ENCODE data around the gene DKK3.

Gene DKK3

GRCh38 chr11:12007769-12008737, at the start of gene DKK3:
Gene DKK3, minus strand, starts transcription at chr11:12008626. Its CDS starts 44 bp downstream, at chr11:12008582.
- peak; percentile 60 for ATAC-seq (ENCODE audit: low read depth)
- TF ChIP-seq CTCF (IDR thresholded peaks at IDR 0.05; ENCODE audit: poor library complexity, severe bottlenecking), result no peak
- no peak for DNase-seq (ENCODE audit: low spot score)
- Histone ChIP-seq H3K4me1 (ENCODE audit: insufficient read depth, poor library complexity, severe bottlenecking) (peaks cover 30% of the 10 kb centered on the region), H3K9me3 (ENCODE audit: severe bottlenecking) (no peaks in the 10 kb centered on the region), H3K4me3 (ENCODE audit: severe bottlenecking) (peak within 1 kb of the TSS; percentile 60), H3K27ac (ENCODE audit: poor library complexity, severe bottlenecking) (peak within 1 kb of the TSS; percentile 63), H3K27me3 (ENCODE audit: insufficient read depth, poor library complexity, severe bottlenecking) (no peaks in the 10 kb centered on the region), H3K36me3 (ENCODE audit: low read depth) (peaks cover 4% of the 10 kb centered on the region)

GRCh38 chr11:12057299-12057980, 49.0 kb upstream of the DKK3 start:
- DNase-seq (ENCODE audit: low spot score), result no peak
- H3K4me1 ChIP-seq (ENCODE audit: insufficient read depth, poor library complexity, severe bottlenecking), result no peaks in the 10 kb centered on the region
- no peaks in the 10 kb centered on the region for H3K27me3 ChIP-seq (ENCODE audit: insufficient read depth, poor library complexity, severe bottlenecking)
- no peaks in the 10 kb centered on the region for H3K9me3 ChIP-seq (ENCODE audit: severe bottlenecking)
- ATAC-seq (ENCODE audit: low read depth), result no peak
- H3K27ac ChIP-seq (ENCODE audit: poor library complexity, severe bottlenecking), result peak overlapping the region; percentile 6
- no peak overlapping the region for H3K4me3 ChIP-seq (ENCODE audit: severe bottlenecking)
- H3K36me3 ChIP-seq (ENCODE audit: low read depth), result no peaks in the 10 kb centered on the region
- no peak for TF ChIP-seq CTCF (IDR thresholded peaks at IDR 0.05; ENCODE audit: poor library complexity, severe bottlenecking)

GRCh38 chr11:12056119-12056518, 47.7 kb upstream of the DKK3 start:
- peak; percentile 36 for TF ChIP-seq CTCF (IDR thresholded peaks at IDR 0.05; ENCODE audit: poor library complexity, severe bottlenecking)
- no peaks in the 10 kb centered on the region for H3K9me3 ChIP-seq (ENCODE audit: severe bottlenecking)
- H3K27ac ChIP-seq (ENCODE audit: poor library complexity, severe bottlenecking), result peak overlapping the region; percentile 6
- H3K27me3 ChIP-seq (ENCODE audit: insufficient read depth, poor library complexity, severe bottlenecking), result no peaks in the 10 kb centered on the region
- H3K36me3 ChIP-seq (ENCODE audit: low read depth), result no peaks in the 10 kb centered on the region
- DNase-seq (ENCODE audit: low spot score) (no peak), ATAC-seq (ENCODE audit: low read depth) (no peak)
- no peaks in the 10 kb centered on the region for H3K4me1 ChIP-seq (ENCODE audit: insufficient read depth, poor library complexity, severe bottlenecking)
- no peak overlapping the region for H3K4me3 ChIP-seq (ENCODE audit: severe bottlenecking)

GRCh38 chr11:12053606-12054361, 45.4 kb upstream of the DKK3 start:
- Histone ChIP-seq H3K27ac (ENCODE audit: poor library complexity, severe bottlenecking) (peak overlapping the region; percentile 6), H3K36me3 (ENCODE audit: low read depth) (no peaks in the 10 kb centered on the region), H3K9me3 (ENCODE audit: severe bottlenecking) (no peaks in the 10 kb centered on the region), H3K4me3 (ENCODE audit: severe bottlenecking) (no peak overlapping the region), H3K27me3 (ENCODE audit: insufficient read depth, poor library complexity, severe bottlenecking) (no peaks in the 10 kb centered on the region), H3K4me1 (ENCODE audit: insufficient read depth, poor library complexity, severe bottlenecking) (no peaks in the 10 kb centered on the region)
- ATAC-seq (ENCODE audit: low read depth), result no peak
- TF ChIP-seq CTCF (IDR thresholded peaks at IDR 0.05; ENCODE audit: poor library complexity, severe bottlenecking), result no peak
- no peak for DNase-seq (ENCODE audit: low spot score)

Measured in RWPE2 (cell line).